ENCODE results near the gene SASS6. TPM values are rescaled to one million over a fixed set of nuclear protein-coding genes. Genes with fewer than 3 reads are reported as not detected.

SASS6 gene
- total RNA-seq, 1 experiment from 2014 or later = 9.0 TPM

GRCh38 chr1:100077531-100077930, 55.2 kb downstream of the SASS6 start:
- ChIA-PET CTCF (no interaction called here), POLR2A (ENCODE audit: unreplicated experiment) (no interaction called here)
- Histone ChIP-seq H2AFZ (ENCODE audit: low read length) (no peak overlapping the region), H3K4me1 (ENCODE audit: insufficient read depth, low read length) (no peaks in the 10 kb centered on the region), H3K9ac (ENCODE audit: low read length) (no peak overlapping the region), H3K4me2 (ENCODE audit: low read length) (no peak overlapping the region), H3K79me2 (ENCODE audit: low read length) (no peaks in the 10 kb centered on the region), H3K36me3 (ENCODE audit: low read depth, low read length) (peaks cover 45% of the 10 kb centered on the region), H4K20me1 (ENCODE audit: low read length) (no peaks in the 10 kb centered on the region), H3K4me3 (ENCODE audit: low read length) (no peak overlapping the region), H3K9me3 (ENCODE audit: low read length) (no peaks in the 10 kb centered on the region), H3K9me2 (replicated peaks; ENCODE audit: low read length) (no peaks in the 10 kb centered on the region), H3K27ac (ENCODE audit: low read length) (no peak overlapping the region), H3F3A (ENCODE audit: low read length, unreplicated experiment) (no peaks in the 10 kb centered on the region), H3K27me3 (ENCODE audit: low read length) (no peaks in the 10 kb centered on the region)
- ATAC-seq (no peak), DNase-seq (no peak)
- TF ChIP-seq, protein P1, sequence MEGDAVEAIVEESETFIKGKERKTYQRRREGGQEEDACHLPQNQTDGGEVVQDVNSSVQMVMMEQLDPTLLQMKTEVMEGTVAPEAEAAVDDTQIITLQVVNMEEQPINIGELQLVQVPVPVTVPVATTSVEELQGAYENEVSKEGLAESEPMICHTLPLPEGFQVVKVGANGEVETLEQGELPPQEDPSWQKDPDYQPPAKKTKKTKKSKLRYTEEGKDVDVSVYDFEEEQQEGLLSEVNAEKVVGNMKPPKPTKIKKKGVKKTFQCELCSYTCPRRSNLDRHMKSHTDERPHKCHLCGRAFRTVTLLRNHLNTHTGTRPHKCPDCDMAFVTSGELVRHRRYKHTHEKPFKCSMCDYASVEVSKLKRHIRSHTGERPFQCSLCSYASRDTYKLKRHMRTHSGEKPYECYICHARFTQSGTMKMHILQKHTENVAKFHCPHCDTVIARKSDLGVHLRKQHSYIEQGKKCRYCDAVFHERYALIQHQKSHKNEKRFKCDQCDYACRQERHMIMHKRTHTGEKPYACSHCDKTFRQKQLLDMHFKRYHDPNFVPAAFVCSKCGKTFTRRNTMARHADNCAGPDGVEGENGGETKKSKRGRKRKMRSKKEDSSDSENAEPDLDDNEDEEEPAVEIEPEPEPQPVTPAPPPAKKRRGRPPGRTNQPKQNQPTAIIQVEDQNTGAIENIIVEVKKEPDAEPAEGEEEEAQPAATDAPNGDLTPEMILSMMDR (conservative IDR thresholded peaks at IDR 0.05; ENCODE audit: low read depth, low read length) = no peak
- TF ChIP-seq EZH2 (IDR thresholded peaks at IDR 0.05; ENCODE audit: low read length, unreplicated experiment) = no peak
- BruUV-seq (replicated peaks) = no TSS peak
- intact Hi-C loops (cut with micrococcal nuclease) = no loop called here

GRCh38 chr1:100076744-100077143, 56.0 kb downstream of the SASS6 start:
- no peak overlapping the region for H3K4me3 ChIP-seq (ENCODE audit: low read length)
- H3K27me3 ChIP-seq (ENCODE audit: low read length) = no peaks in the 10 kb centered on the region
- H3K36me3 ChIP-seq (ENCODE audit: low read depth, low read length) = peaks cover 45% of the 10 kb centered on the region
- no peaks in the 10 kb centered on the region for H3K9me2 ChIP-seq (replicated peaks; ENCODE audit: low read length)
- no peak for DNase-seq
- no peak overlapping the region for H3K27ac ChIP-seq (ENCODE audit: low read length)
- H3F3A ChIP-seq (ENCODE audit: low read length, unreplicated experiment) = no peaks in the 10 kb centered on the region
- intact Hi-C loops (cut with micrococcal nuclease) = no loop called here
- ChIA-PET POLR2A (ENCODE audit: unreplicated experiment) (no interaction called here), CTCF (no interaction called here)
- no peaks in the 10 kb centered on the region for H3K79me2 ChIP-seq (ENCODE audit: low read length)
- H3K9me3 ChIP-seq (ENCODE audit: low read length) = no peaks in the 10 kb centered on the region
- H3K4me2 ChIP-seq (ENCODE audit: low read length) = no peak overlapping the region
- no TSS peak for BruUV-seq (replicated peaks)
- no peaks in the 10 kb centered on the region for H3K4me1 ChIP-seq (ENCODE audit: insufficient read depth, low read length)
- ATAC-seq = no peak
- no peaks in the 10 kb centered on the region for H4K20me1 ChIP-seq (ENCODE audit: low read length)
- H2AFZ ChIP-seq (ENCODE audit: low read length) = no peak overlapping the region
- TF ChIP-seq EZH2 (IDR thresholded peaks at IDR 0.05; ENCODE audit: low read length, unreplicated experiment) (no peak), EZH2phosphoT487 (IDR thresholded peaks at IDR 0.05; ENCODE audit: borderline replicate concordance, low read length) (no peak)
- TF ChIP-seq, protein P1 (conservative IDR thresholded peaks at IDR 0.05; ENCODE audit: low read depth, low read length) = no peak
- no peak overlapping the region for H3K9ac ChIP-seq (ENCODE audit: low read length)

DNA sequence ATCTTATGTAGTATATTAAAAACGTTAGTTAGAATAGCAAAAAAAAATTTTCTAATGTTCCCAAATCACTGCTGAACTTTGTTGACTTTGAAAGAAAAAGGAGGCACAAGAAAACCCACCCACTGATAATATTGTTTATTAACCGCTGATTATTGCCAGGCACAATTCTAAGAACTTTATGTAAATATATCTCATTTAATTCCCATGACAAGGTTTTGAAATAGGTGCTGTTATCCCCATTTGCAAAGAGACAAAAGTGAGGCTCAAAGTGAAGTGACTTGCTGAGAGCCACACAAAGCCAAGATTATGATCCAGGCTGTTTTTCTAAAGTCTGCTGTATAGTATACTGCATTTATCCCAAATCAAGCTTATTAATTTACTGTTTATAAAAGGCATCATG, 56.4 kb downstream of the SASS6 start:
- Histone ChIP-seq H3K4me2 (ENCODE audit: low read length) (no peak overlapping the region), H3K9me3 (ENCODE audit: low read length) (no peaks in the 10 kb centered on the region), H3K27ac (ENCODE audit: low read length) (no peak overlapping the region), H3K36me3 (ENCODE audit: low read depth, low read length) (peaks cover 47% of the 10 kb centered on the region), H3K27me3 (ENCODE audit: low read length) (no peaks in the 10 kb centered on the region), H3K4me3 (ENCODE audit: low read length) (no peak overlapping the region), H4K20me1 (ENCODE audit: low read length) (no peaks in the 10 kb centered on the region), H3K4me1 (ENCODE audit: insufficient read depth, low read length) (no peaks in the 10 kb centered on the region), H3K9me2 (replicated peaks; ENCODE audit: low read length) (no peaks in the 10 kb centered on the region), H3K9ac (ENCODE audit: low read length) (no peak overlapping the region), H3K79me2 (ENCODE audit: low read length) (no peaks in the 10 kb centered on the region), H3F3A (ENCODE audit: low read length, unreplicated experiment) (no peaks in the 10 kb centered on the region), H2AFZ (ENCODE audit: low read length) (no peak overlapping the region)
- no peak for ATAC-seq
- DNase-seq = no peak
- intact Hi-C loops (cut with micrococcal nuclease) = no loop called here
- BruUV-seq (replicated peaks) = no TSS peak
- no peak for TF ChIP-seq EZH2phosphoT487 (IDR thresholded peaks at IDR 0.05; ENCODE audit: borderline replicate concordance, low read length)
- no peak for TF ChIP-seq EZH2 (IDR thresholded peaks at IDR 0.05; ENCODE audit: low read length, unreplicated experiment)
- TF ChIP-seq, protein P1 (conservative IDR thresholded peaks at IDR 0.05; ENCODE audit: low read depth, low read length) = no peak
- ChIA-PET CTCF (no interaction called here), POLR2A (ENCODE audit: unreplicated experiment) (no interaction called here)
